Measurements from ENCODE around the gene RHOJ. TPM values are rescaled to one million over a fixed set of nuclear protein-coding genes. Genes with fewer than 3 reads are reported as not detected.

RHOJ gene
- total and polyA plus RNA-seq, 2 donors from 2014 or later = 4.0 to 20.0 TPM

DNA sequence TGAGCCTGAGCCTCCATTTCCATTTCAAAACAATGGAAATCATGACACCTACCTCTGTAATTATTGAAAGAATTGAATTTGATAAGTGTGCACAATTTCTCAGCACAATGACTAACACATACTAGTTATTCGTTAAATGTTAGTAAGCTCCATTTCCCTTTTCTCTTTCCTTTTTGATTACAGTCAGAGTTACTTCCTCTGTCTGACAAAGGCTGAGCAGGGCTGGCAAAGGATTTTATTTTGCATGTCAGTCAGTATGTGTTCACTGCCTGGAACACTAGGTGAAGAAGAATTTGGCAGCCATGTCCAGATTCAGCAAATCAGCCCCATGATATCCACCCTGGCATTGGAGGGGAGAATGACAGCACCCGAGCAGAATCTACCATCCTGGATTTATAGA lies 12.2 kb upstream of the RHOJ start:
- Histone ChIP-seq H3K27me3 (ENCODE audit: control insufficient read depth, insufficient read depth, low read length) (no peaks in the 10 kb centered on the region), H3K36me3 (ENCODE audit: control insufficient read depth in 2 of 3, insufficient read depth in 3 of 3, low read length in 3 of 3) (no peaks in the 10 kb centered on the region), H3K4me1 (ENCODE audit: control insufficient read depth in 2 of 3, insufficient read depth in 2 of 3, low read depth in 1 of 3, low read length in 3 of 3) (no peaks in the 10 kb centered on the region), H3K9ac (ENCODE audit: low read length in 3 of 3) (no peak overlapping the region), H3K4me3 (ENCODE audit: low read length in 3 of 3) (no peak overlapping the region), H3K9me3 (ENCODE audit: control insufficient read depth in 2 of 3, insufficient read depth in 1 of 3, low read length in 3 of 3) (no peaks in the 10 kb centered on the region), H3K27ac (ENCODE audit: low read depth in 2 of 2, low read length in 2 of 2) (no peak overlapping the region)
- DNase-seq = peak in 1 of 5 donors; percentile 34
- no peak for FAIRE-seq
- TF ChIP-seq, protein P1, sequence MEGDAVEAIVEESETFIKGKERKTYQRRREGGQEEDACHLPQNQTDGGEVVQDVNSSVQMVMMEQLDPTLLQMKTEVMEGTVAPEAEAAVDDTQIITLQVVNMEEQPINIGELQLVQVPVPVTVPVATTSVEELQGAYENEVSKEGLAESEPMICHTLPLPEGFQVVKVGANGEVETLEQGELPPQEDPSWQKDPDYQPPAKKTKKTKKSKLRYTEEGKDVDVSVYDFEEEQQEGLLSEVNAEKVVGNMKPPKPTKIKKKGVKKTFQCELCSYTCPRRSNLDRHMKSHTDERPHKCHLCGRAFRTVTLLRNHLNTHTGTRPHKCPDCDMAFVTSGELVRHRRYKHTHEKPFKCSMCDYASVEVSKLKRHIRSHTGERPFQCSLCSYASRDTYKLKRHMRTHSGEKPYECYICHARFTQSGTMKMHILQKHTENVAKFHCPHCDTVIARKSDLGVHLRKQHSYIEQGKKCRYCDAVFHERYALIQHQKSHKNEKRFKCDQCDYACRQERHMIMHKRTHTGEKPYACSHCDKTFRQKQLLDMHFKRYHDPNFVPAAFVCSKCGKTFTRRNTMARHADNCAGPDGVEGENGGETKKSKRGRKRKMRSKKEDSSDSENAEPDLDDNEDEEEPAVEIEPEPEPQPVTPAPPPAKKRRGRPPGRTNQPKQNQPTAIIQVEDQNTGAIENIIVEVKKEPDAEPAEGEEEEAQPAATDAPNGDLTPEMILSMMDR (IDR thresholded peaks at IDR 0.05; ENCODE audit: borderline replicate concordance, extremely low read depth, insufficient read depth) = no peak
- intact Hi-C loops (cut with DNase I) = no loop called here

DNA sequence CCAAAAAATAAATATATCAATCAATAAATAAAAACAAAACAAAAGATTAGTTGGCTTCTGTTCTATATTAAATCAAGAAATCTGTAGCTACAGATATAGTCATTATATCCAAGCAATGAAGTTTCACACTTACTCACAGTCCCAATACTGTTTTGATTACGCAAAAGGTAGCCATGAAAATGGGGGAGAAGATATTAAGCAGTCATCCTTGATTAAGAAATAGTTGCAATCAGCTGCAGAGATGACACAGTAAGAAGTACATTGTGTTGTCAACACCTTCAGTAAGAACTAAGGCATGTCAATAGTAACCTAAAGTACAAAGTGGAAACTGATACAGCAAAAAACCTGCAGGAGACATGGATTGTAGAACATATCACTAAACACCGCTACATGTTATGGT lies 11.0 kb upstream of the RHOJ start:
- intact Hi-C loops (cut with DNase I) = no loop called here
- Histone ChIP-seq H3K9ac (ENCODE audit: low read length in 3 of 3) (no peak overlapping the region), H3K4me1 (ENCODE audit: control insufficient read depth in 2 of 3, insufficient read depth in 2 of 3, low read depth in 1 of 3, low read length in 3 of 3) (no peaks in the 10 kb centered on the region), H3K36me3 (ENCODE audit: control insufficient read depth in 2 of 3, insufficient read depth in 3 of 3, low read length in 3 of 3) (no peaks in the 10 kb centered on the region), H3K27ac (ENCODE audit: low read depth in 2 of 2, low read length in 2 of 2) (no peak overlapping the region), H3K4me3 (ENCODE audit: low read length in 3 of 3) (no peak overlapping the region), H3K27me3 (ENCODE audit: control insufficient read depth, insufficient read depth, low read length) (no peaks in the 10 kb centered on the region), H3K9me3 (ENCODE audit: control insufficient read depth in 2 of 3, insufficient read depth in 1 of 3, low read length in 3 of 3) (no peaks in the 10 kb centered on the region)
- FAIRE-seq (no peak), DNase-seq (no peak)
- TF ChIP-seq, protein P1 (IDR thresholded peaks at IDR 0.05; ENCODE audit: borderline replicate concordance, extremely low read depth, insufficient read depth) = no peak

DNA sequence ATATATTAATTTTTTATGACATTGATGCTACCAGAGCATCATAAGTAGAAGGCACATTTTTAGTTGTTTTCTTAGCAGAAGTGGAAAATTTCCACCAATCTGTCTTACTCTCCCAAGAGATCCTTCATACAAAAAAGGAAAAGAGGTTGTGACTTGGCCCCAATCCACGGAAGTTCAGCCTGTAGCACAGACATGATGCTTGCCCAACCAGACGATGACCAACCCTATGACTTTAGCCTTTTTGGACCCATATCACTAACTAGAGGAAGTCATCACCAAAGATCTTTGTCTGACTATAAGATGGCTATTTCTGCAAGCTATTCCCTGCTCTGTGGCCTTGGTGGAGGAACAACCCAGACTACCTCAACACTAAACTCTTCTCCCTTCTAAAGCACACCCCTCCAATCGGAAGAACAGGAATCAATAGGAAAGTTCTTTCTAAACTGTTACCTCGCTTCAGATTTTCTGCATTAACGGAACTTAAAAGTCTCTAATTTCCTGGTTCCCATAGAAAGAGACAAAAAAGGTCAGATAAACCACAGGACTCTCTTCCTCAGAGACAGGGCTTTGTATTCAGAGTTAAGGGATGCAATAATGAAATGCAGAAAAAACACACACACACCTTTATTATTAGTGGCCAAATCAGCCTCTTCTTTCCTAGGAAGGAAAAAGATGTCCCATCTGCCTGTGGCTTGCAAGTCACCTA lies 4.1 kb upstream of the RHOJ start:
- Histone ChIP-seq H3K27me3 (ENCODE audit: control insufficient read depth, insufficient read depth, low read length) (no peaks in the 10 kb centered on the region), H3K9ac (ENCODE audit: low read length in 3 of 3) (no peak overlapping the region), H3K4me3 (ENCODE audit: low read length in 3 of 3) (no peak overlapping the region), H3K36me3 (ENCODE audit: control insufficient read depth in 2 of 3, insufficient read depth in 3 of 3, low read length in 3 of 3) (no peaks in the 10 kb centered on the region), H3K9me3 (ENCODE audit: control insufficient read depth in 2 of 3, insufficient read depth in 1 of 3, low read length in 3 of 3) (no peaks in the 10 kb centered on the region), H3K27ac (ENCODE audit: low read depth in 2 of 2, low read length in 2 of 2) (no peak overlapping the region), H3K4me1 (ENCODE audit: control insufficient read depth in 2 of 3, insufficient read depth in 2 of 3, low read depth in 1 of 3, low read length in 3 of 3) (no peaks in the 10 kb centered on the region)
- intact Hi-C loops (cut with DNase I) = no loop called here
- FAIRE-seq (no peak), DNase-seq (no peak)
- TF ChIP-seq, protein P1 (IDR thresholded peaks at IDR 0.05; ENCODE audit: borderline replicate concordance, extremely low read depth, insufficient read depth) = no peak

DNA sequence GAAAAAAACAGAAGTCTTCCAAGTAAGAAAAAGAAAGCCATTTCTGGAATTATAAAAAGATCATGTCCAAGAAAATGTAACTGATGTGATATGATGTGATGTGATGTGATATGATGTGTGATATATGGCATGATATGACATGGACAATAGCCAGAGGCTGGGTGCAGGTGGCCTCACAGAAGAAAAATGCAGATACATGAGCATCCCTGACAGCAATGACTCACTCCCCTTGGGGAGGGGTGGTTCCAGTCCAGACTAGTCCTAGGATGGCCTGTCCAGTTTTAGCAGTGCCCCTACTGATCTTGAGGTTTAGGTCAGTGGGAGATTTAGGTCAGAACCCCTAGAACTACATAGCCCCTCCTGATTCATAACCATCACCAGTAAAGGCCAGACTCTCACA lies 3.5 kb upstream of the RHOJ start:
- no peak for DNase-seq
- Histone ChIP-seq H3K9ac (ENCODE audit: low read length in 3 of 3) (no peak overlapping the region), H3K9me3 (ENCODE audit: control insufficient read depth in 2 of 3, insufficient read depth in 1 of 3, low read length in 3 of 3) (no peaks in the 10 kb centered on the region), H3K36me3 (ENCODE audit: control insufficient read depth in 2 of 3, insufficient read depth in 3 of 3, low read length in 3 of 3) (no peaks in the 10 kb centered on the region), H3K4me1 (ENCODE audit: control insufficient read depth in 2 of 3, insufficient read depth in 2 of 3, low read depth in 1 of 3, low read length in 3 of 3) (no peaks in the 10 kb centered on the region), H3K27me3 (ENCODE audit: control insufficient read depth, insufficient read depth, low read length) (no peaks in the 10 kb centered on the region), H3K4me3 (ENCODE audit: low read length in 3 of 3) (no peak overlapping the region), H3K27ac (ENCODE audit: low read depth in 2 of 2, low read length in 2 of 2) (no peak overlapping the region)
- FAIRE-seq = no peak
- intact Hi-C loops (cut with DNase I) = no loop called here
- TF ChIP-seq, protein P1 (IDR thresholded peaks at IDR 0.05; ENCODE audit: borderline replicate concordance, extremely low read depth, insufficient read depth) = no peak
